Measurements from ENCODE around the gene SARM1. TPM values are rescaled to one million over a fixed set of nuclear protein-coding genes. Genes with fewer than 3 reads are reported as not detected.
"Not testable (repeated sequence)": the region's sequence is repeated elsewhere in the genome, so short reads cannot be mapped to it uniquely, and the experiment has no call there.

Gene SARM1
- total RNA-seq, 6 experiments from 2014 or later = 15.1 to 18.9 (median 16.8) TPM

GRCh38 chr17:28426081-28426519 lies 54.6 kb downstream of the SARM1 start:
- H3K4me3 Mint-ChIP-seq = no peak overlapping the region
- TF ChIP-seq, protein P1, sequence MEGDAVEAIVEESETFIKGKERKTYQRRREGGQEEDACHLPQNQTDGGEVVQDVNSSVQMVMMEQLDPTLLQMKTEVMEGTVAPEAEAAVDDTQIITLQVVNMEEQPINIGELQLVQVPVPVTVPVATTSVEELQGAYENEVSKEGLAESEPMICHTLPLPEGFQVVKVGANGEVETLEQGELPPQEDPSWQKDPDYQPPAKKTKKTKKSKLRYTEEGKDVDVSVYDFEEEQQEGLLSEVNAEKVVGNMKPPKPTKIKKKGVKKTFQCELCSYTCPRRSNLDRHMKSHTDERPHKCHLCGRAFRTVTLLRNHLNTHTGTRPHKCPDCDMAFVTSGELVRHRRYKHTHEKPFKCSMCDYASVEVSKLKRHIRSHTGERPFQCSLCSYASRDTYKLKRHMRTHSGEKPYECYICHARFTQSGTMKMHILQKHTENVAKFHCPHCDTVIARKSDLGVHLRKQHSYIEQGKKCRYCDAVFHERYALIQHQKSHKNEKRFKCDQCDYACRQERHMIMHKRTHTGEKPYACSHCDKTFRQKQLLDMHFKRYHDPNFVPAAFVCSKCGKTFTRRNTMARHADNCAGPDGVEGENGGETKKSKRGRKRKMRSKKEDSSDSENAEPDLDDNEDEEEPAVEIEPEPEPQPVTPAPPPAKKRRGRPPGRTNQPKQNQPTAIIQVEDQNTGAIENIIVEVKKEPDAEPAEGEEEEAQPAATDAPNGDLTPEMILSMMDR (IDR thresholded peaks at IDR 0.05) = peak; percentile 64
- DNase-seq = no peak
- no peaks in the 10 kb centered on the region for H3K36me3 Mint-ChIP-seq (ENCODE audit: low read depth)
- no peaks in the 10 kb centered on the region for H3K9me3 Mint-ChIP-seq
- H3K4me1 Mint-ChIP-seq (ENCODE audit: low read depth) = no peaks in the 10 kb centered on the region
- peaks cover 15% of the 10 kb centered on the region for H3K27me3 Mint-ChIP-seq (ENCODE audit: insufficient read depth)
- no peak overlapping the region for H3K27ac Mint-ChIP-seq

DNA sequence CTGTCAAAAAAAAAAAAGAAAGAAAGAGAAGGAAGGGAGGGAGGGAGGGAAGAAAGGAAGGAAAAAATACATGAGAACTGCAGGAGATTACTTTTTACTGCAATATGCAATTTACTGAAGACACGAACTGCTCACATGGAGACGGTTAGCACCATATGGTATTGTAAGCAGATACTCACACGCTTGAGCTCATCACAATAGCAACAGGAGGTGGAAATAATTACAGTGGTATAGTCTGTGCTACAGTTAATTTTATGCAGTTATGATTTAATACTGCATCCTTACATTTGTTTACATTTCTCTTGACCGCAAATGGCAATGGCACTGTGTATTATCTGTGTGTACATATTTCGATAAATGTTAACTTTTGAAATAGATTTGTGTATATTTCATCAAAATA lies 55.9 kb downstream of the SARM1 start:
- Mint-ChIP-seq H3K36me3 (ENCODE audit: low read depth) (no peaks in the 10 kb centered on the region), H3K4me1 (ENCODE audit: low read depth) (no peaks in the 10 kb centered on the region), H3K27me3 (ENCODE audit: insufficient read depth) (peaks cover 22% of the 10 kb centered on the region), H3K4me3 (no peak overlapping the region), H3K9me3 (no peaks in the 10 kb centered on the region), H3K27ac (no peak overlapping the region)
- no peak for DNase-seq
- TF ChIP-seq, protein P1 (IDR thresholded peaks at IDR 0.05) = no peak

GRCh38 chr17:28427982-28428381 lies 56.5 kb downstream of the SARM1 start:
- not testable (repeated sequence) for DNase-seq; H3K4me1 Mint-ChIP-seq (ENCODE audit: low read depth); H3K9me3 Mint-ChIP-seq; H3K4me3 Mint-ChIP-seq; H3K36me3 Mint-ChIP-seq (ENCODE audit: low read depth); H3K27ac Mint-ChIP-seq
- peaks cover 22% of the 10 kb centered on the region for H3K27me3 Mint-ChIP-seq (ENCODE audit: insufficient read depth)

DNA sequence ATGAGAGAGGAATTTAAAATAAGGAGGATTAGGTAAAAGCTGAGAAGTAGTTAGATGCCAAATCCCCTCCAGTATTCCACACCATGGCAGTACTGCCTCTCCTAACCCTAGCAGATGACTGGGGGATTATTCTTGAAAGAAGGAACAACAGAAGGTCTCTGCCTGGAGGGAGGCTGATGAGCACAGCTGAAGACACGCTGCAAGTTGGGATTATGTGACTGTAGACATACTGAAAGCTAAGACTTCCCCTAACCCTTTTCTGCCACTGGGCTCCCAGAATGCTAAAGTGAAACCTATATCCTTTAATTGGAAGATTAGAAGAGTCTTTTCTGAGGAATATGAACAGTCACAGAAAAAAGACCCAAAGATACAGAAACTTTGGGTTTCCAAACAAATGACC lies 62.2 kb downstream of the SARM1 start:
- H3K4me3 Mint-ChIP-seq = no peak overlapping the region
- no peaks in the 10 kb centered on the region for H3K9me3 Mint-ChIP-seq
- peaks cover 6% of the 10 kb centered on the region for H3K4me1 Mint-ChIP-seq (ENCODE audit: low read depth)
- no peak for DNase-seq
- no peak overlapping the region for H3K27ac Mint-ChIP-seq
- TF ChIP-seq, protein P1 (IDR thresholded peaks at IDR 0.05) = no peak
- H3K36me3 Mint-ChIP-seq (ENCODE audit: low read depth) = no peaks in the 10 kb centered on the region
- H3K27me3 Mint-ChIP-seq (ENCODE audit: insufficient read depth) = peaks cover 25% of the 10 kb centered on the region

DNA sequence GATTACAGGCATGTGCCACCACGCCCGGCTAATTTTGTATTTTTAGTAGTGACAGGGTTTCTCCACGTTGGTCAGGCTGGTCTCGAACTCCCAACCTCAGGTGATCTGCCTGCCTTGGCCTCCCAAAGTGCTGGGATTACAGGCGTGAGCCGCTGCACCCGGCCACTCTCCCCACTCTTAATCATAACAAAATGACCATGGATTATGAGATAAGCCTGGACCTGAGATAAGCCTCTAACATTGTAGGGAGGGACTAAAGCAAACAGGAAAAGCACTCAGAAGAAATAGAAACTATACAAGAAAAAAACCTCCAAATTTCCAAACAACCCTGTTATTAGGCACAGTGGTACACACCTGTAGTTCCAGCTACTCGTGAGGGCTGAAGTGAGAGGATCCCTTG lies 62.8 kb downstream of the SARM1 start:
- not testable (repeated sequence) for H3K27ac Mint-ChIP-seq; H3K9me3 Mint-ChIP-seq; H3K4me3 Mint-ChIP-seq; H3K4me1 Mint-ChIP-seq (ENCODE audit: low read depth); DNase-seq; H3K36me3 Mint-ChIP-seq (ENCODE audit: low read depth)
- H3K27me3 Mint-ChIP-seq (ENCODE audit: insufficient read depth) = peaks cover 25% of the 10 kb centered on the region

- TF ChIP-seq, protein P1 (IDR thresholded peaks at IDR 0.05) = no peak
- H3K27me3 Mint-ChIP-seq (ENCODE audit: insufficient read depth) = peaks cover 27% of the 10 kb centered on the region
- H3K36me3 Mint-ChIP-seq (ENCODE audit: low read depth) = no peaks in the 10 kb centered on the region
- no peaks in the 10 kb centered on the region for H3K9me3 Mint-ChIP-seq
- H3K4me3 Mint-ChIP-seq = no peak overlapping the region
- DNase-seq = no peak
- H3K27ac Mint-ChIP-seq = no peak overlapping the region
- no peaks in the 10 kb centered on the region for H3K4me1 Mint-ChIP-seq (ENCODE audit: low read depth)
These were observed 72.6 kb downstream of the SARM1 start for GRCh38 chr17:28443901-28444638.

Data from HFFc6 (cell line).